ENCODE data around the gene HDAC8.

GRCh38 chrX:72306085-72306801 lies 266.4 kb downstream of the HDAC8 start:
- no peak for TF ChIP-seq CTCF (IDR thresholded peaks at IDR 0.05; ENCODE audit: insufficient read depth, low read length, poor library complexity, severe bottlenecking)
- TF ChIP-seq EZH2phosphoT487 (conservative IDR thresholded peaks at IDR 0.05; ENCODE audit: low read length): no peak

Data from SU-DHL-6 (cell line).